GM19043 (cell line): Measurements from ENCODE around the gene ZFP57.
"Not testable (repeated sequence)": the region's sequence is repeated elsewhere in the genome, so short reads cannot be mapped to it uniquely, and the experiment has no call there.

Source experiments
- ATAC-seq: cut with Tn5 transposase; IDR thresholded peaks from one replicate; pipeline ENCODE4 v1.9.1; 2021; ENCODE audit warnings: low read depth; ENCODE audit not compliant: unreplicated experiment

ZFP57 gene

DNA sequence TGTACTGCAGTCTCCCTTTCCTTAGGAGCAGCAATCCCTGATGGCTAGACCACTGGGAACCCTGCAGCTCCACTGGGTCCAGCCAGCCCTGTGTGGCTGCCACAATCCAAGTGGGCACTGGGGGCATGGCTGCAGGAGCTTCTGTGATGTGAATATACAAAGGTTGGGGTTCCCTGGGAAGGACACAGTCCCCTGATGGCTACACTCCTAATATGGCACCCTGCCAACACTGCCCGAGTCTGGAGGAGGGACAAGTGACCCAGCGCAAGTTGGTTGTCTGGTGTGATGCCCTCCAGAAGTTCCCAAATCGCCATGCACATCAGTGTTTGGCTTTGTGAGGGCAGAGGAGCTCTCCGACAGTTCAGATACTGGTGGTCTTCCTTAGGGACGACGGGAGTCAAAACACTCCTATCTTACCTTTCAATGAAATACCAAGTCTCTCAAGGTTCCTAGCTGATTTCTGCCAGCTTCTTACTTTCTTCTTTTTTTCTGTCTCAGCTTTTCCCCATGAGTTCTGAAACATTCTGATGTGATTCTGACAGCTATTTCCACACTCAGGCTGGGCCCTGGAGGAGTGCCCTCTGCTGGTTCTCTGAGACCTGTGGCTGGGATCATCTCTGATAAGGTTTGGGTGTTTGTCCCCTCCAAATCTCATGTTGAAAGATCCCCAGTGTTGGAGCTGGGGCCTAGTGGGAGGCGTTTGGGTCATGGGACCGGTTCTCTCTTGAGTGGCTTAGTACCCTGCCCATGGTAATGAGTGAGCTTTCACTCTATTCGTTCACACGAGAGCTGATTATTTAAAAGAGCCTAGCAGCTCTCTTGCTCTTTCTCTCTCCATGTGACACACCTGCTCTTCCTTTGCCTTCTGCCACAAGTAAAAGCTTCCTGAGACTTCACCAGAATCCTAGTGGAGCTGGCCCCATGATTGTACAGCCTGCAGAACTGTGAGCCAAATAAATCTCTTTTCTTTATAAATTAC, 15.5 kb upstream of the ZFP57 start:
- no peak for ATAC-seq

DNA sequence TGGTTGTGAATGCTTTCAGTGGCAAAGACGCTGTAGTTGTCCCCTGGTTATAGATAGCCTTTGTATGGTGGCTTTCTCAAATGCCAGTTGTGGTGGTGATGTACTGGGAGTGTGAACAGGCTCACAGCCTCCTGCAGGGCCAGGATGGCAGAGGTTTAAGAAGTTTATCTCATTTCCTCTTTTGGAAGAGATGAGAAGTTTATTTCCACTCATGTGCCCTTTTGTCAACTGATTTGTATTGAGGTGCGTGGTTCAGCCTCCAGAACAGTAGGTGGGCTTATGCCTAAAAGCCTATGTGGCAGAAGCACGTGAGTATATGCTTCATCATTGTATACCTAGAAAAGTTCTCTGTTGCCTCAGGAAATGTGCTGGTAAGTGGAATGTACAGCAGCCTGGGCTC, 13.7 kb upstream of the ZFP57 start:
- no peak for ATAC-seq

DNA sequence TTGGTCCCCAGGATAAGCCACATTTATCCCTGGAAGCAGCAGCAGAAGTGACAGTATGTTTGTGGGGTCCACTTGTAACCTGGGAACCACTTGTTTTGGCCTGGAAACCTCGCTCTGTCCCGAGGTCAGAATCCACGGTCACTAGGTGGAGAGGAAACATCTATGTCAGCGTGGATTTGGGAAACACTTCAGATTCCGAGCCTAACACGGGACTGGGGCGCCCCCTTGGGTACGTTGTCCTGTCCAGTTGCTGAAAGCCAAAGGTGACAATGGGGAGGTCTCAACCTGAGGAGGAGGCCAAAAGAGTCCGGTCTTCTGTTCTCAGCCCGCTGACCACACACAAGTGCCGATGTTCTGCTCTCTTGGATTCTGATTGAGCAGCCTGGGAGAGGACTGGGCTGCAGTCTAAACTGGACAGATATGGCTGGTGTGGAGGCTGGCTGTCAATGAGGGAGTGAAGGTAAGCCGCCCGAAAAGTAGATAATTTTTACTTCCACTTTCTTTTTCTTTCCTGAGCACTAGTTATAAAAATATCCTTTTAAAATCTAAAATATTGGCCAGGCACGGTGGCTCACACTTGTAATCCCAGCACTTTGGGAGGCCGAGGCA, 4.9 kb upstream of the ZFP57 start:
- no peak for ATAC-seq

GRCh38 chr6:29681811-29682210, 859 bp upstream of the ZFP57 start:
- no peak for ATAC-seq

- ATAC-seq: no peak
These were observed 536 bp downstream of the ZFP57 start for GRCh38 chr6:29680416-29680815.

DNA sequence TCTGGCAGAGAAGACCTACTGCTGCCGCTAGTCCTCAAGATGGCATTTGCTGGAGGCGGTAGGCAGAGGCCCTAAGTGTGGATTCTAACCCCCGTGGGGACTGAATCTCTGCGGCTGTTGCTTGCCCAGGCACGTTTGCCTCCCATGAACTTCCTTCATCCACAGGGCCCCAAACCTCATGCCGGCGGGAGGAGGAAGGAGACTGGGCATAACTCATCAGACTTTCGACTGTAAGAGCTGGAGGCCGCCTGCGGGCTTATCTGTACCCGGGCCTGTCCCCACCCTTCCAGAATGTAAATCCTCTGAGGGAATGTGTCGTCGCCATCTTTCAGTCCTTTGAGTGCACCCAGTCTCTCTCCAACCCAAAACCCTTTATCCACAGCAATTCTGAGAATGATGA, 990 bp downstream of the ZFP57 start:
- ATAC-seq: no peak

DNA sequence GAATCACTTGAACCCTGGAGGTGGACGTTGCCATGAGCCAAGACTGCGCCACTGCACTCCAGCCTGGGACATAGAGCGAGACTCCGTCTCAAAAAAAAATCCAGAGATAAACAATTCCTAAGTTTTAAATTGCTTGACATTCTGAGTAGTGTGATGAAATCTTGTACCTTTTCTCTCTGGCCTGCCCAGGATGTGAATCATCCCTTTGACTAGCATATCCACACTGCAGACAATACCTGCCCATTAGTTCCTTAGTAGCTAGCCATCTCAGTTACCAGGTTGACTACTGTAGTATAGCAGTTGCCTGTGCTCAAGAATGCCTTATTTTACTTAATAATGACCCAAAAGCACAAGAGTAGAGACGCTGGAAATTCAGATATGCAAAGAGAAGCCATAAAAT, 2.8 kb downstream of the ZFP57 start:
- no peak for ATAC-seq

- ATAC-seq: no peak
These were observed 3.9 kb downstream of the ZFP57 start for GRCh38 chr6:29676981-29677601.

DNA sequence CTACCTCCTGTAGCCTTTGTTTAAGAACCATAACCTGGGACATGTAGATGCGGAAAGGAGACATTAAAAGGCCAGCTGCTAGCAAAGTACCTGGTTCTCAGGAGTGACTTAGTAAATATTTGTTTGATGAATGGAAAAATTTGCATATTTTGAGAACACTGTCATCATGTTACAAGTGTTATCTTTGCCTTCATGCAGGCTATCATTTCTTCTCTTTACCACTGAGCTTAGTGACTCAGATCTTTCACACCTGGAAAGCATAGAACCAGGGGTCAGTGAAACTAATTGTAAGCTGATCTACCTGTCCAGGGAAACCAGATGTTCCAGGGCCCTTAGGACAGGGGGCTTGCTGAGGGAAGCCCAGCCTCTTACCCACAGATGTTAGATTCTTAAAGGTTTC, 5.4 kb downstream of the ZFP57 start:
- no peak for ATAC-seq

DNA sequence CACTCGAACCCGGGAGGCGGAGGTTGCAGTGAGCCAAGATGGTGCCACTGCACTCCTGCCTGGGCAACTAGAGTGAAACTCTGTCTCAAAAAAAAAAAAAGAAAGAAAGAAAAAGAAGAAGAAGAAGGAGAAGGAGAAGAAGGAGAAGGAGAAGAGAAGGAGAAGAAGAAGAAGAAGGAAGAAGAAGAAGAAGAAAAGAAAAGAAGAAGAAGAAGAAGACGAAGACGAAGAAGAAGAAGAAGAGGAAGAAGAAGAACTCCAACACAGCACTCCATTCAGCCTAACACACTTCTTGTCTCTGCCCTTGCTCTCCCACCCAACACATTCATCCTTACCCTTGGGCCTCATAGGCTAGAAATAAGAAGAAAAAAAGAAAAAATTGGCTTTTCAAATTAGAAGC, 6.9 kb downstream of the ZFP57 start:
- ATAC-seq: no peak

DNA sequence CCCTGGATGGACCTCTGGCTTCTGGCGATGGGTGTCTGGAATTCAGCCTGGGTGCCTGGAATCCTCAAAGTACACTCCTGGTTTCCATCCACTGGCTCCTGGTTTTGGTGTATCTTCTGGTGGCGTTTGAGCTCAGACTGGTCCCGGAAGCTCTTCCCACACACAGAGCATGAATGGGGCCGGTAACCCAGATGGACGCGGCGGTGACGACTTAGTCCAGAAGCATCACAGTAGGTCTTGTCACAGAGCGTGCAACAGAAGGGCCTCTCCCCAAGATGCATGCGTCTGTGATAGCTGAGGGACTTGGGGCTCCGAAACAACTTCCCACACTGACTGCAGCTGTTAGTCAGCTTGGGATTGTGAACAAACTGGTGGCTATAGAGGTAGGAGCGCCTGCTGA, 7.8 kb downstream of the ZFP57 start:
- ATAC-seq: no peak

DNA sequence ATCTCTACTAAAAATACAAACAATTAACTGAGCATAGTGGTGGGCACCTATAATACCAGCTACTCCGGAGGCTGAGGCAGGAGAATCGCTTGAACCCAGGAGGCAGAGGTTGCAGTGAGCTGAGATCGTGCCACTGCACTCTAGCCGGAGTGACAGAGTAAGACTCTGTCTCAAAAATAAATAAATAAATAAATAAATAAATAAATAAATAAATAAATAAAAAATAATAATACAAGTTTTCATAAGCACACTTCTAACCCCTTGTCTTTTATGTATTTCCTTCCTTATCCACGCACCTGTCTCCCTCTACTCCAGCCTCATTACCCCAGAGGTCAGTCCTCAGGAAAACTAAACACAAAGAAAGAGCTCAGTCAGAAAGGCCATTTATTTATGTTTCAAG, 8.8 kb downstream of the ZFP57 start:
- ATAC-seq: not testable (repeated sequence)

DNA sequence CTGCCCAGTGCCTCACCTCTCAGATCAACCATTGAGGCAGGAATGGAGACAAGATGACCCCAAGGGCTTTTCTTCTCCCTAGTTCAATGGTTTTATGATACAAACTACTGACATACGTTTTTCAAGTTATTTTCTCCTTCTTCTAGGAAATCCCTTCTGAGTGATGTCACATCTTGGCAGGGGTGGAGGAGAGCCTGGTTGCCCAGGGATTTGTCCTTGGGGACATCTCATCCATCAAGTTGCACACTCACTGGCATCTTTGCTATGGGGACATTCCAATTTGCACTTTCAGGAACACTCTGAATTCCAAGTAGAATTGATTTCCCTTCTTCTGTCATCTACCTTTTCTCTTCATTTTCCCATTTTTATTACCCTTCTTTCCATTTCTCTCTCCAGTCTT, 9.9 kb downstream of the ZFP57 start:
- no peak for ATAC-seq

DNA sequence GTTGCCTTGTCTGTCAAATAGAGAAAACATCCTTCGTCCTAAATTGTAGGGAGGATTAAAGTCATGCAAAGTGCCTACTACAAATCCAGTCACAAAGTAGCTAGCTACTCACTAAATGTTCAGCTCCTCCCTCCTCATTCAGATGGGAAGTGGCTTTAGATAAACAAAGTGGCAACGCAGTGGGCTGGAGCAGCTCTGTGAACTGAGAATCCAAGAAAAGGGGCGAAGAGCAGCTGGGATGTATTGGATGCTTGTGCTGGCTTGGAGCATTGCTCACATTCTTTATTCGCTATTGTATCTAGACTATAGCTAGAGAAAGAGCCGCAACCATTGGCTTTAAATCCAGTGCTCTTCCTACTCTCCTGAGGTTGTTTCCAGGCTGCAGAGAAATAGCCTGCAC, 13.8 kb downstream of the ZFP57 start:
- ATAC-seq: no peak

DNA sequence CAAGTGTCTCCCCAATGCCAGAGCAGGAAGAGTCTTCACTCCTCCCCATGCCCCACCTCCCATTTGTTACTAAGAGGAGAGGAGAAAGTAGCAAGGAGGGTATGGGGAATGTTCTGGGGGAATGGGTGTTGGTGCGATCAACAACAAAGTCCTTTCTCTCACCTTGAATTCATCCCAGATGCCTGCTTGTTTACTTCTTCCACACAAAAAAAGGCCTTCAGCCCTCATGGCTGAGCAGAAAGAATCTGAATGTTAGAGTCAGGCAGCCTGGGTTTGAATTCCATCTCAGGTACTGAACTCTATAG, 14.2 kb downstream of the ZFP57 start:
- ATAC-seq: no peak

DNA sequence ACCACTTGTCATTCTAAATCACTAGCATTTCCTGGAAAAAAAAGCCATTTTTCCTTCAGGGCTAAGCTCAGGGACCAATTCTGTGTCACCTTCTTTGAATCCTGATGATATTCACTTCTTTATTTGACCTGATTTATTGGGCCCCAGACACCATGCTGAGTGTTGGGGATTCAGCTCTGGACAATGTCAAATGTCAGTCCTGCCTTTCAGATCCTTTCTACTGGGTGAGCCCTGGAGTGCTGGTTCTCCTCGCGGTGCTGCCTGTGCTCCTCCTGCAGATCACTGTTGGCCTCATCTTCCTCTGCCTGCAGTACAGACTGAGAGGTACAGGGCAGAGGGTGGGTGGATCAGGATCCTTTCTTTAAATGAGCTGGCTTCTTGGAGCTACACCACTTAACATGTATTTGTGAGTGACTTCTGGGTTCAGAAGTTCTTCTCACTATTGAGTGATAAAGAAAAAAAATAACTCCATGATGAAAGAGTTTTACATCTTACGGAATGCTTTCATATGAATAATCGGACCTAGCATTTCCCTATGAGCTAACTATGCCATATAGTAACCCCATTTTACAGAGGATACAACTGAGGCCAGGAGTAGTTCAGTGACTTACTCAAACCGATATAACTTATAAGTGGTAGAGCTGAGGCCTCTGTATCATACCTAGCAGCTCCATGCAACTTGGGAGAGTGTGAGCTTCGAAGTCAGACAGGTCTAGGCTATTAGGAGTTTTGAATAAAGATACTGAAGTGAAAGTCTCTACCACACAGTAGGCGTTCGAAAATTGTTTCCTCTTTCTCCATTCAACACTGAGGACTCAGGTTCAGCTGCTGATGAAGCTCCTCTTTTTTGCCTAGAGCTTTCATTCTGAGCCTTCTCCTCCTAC, 14.8 kb downstream of the ZFP57 start:
- no peak for ATAC-seq

- ATAC-seq: no peak
These were observed 17.5 kb downstream of the ZFP57 start for GRCh38 chr6:29663300-29664042.

- not testable (repeated sequence) for ATAC-seq
These were observed 19.3 kb downstream of the ZFP57 start for GRCh38 chr6:29661502-29662141.

DNA sequence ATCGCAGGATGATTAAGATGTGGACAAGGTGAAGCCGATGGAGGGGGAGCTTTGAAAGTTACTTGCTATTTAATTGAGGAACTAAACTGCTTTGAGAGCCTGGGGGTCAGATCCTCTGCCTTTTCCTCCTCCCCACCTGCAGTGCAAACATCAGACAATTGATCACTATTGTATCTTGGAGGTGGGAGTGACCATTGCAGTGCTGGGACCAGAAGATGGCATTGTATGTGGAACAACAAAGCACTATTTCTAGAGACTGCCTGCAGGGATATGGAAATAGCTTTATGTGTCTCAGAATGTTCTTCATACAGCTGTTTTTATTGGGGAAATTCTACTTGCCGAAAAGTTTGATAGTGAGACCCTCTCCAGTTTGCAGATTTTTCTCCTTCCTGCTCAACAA, 19.9 kb downstream of the ZFP57 start:
- no peak for ATAC-seq

DNA sequence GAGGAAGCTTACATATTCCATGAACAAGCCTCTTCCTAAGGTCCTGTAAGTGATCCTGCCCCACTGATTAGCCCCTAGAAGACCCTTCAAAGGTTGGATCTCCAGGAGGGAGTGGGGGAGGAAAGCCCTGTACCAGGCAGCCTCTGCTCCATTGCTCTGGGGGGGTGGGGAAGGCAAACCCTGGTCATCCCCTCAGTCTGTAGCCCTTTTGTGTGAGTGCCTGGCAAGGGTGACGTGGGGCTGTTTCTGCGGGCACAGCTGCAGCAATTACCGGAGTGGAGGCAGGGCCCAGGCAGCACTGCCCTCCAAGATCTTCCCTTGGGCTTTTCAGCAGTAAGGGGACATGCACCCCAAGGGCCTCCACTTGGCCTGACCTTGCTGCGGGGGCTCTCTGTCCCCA, 24.2 kb downstream of the ZFP57 start, which contains the start of gene MOG:
MOG (plus strand) TSS at position 295 of the 400 bp plus-strand sequence. CDS start 118 bp downstream, outside the sequence.
- ATAC-seq: no peak
